Activated B cell treated with CpG ODN at 0.5 μM for 24 hours (primary cell): ENCODE results near the gene PKNOX1. TPM values are rescaled to one million over a fixed set of nuclear protein-coding genes. Genes with fewer than 3 reads are reported as not detected.
A peak's percentile ranks its signal among the peaks of the same experiment; 100 is the strongest.

Experiments used
- ATAC-seq: fragments of 200-7000 bp; cut with Tn5 transposase; one replicate; pipeline ENCODE4 v1.10.0; 2021; ENCODE audit warnings: low read depth, mild to moderate bottlenecking, moderate library complexity
- CTCF ChIA-PET: fragments of 350-600 bp; sonication (Branson Sonifier 250); formaldehyde crosslinking; loops from one replicate; lab custom pipeline; 2021; ENCODE audit warnings: antibody characterized with exemption; lab: Charles Lee
- POLR2A ChIA-PET: fragments of 350-600 bp; sonication (Branson Sonifier 250); formaldehyde crosslinking; loops from one replicate; lab custom pipeline; 2021; ENCODE audit warnings: antibody characterized with exemption; lab: Charles Lee
- DNase-seq: peaks from one replicate; pipeline ENCODE4 v3.0.0; 2022
- H3K27ac Mint-ChIP-seq: one replicate; pipeline ENCODE4 v1.8.0; 2020; ENCODE audit warnings: mixed read lengths
- H3K27me3 Mint-ChIP-seq: one replicate; pipeline ENCODE4 v1.8.0; 2021; ENCODE audit warnings: mixed read lengths
- H3K36me3 Mint-ChIP-seq: one replicate; pipeline ENCODE4 v1.8.0; 2021; ENCODE audit warnings: low read depth, mixed read lengths
- H3K4me1 Mint-ChIP-seq: one replicate; pipeline ENCODE4 v1.8.0; 2021; ENCODE audit warnings: mixed read lengths
- H3K4me3 Mint-ChIP-seq: one replicate; pipeline ENCODE4 v1.8.0; 2020; ENCODE audit warnings: mild to moderate bottlenecking, mixed read lengths
- H3K9me3 Mint-ChIP-seq: one replicate; pipeline ENCODE4 v1.8.0; 2020; ENCODE audit warnings: mixed read lengths
- CTCF ChIP-seq: fragments of 200-600 bp; IDR thresholded peaks from one replicate; pipeline ENCODE4 v1.8.0; 2022; ENCODE audit warnings: antibody characterized with exemption, mild to moderate bottlenecking
- intact Hi-C: fragments of 100-400 bp; cut with micrococcal nuclease; formaldehyde crosslinking; loops from one replicate; pipeline ENCODE4 v1.15.1; 2024
- total RNA-seq: library from RNA; stranded (reverse); gene quantifications from 2 replicates; pipeline ENCODE4 v1.2.3, GENCODE V29; 2022

Gene PKNOX1
- total RNA-seq, 1 donor from 2014 or later = 13.3 TPM

GRCh38 chr21:43012596-43012995 is 38.2 kb downstream of the PKNOX1 start:
- CTCF ChIA-PET = no interaction called here
- intact Hi-C loops = no loop called here
- Mint-ChIP-seq H3K27ac (no peak overlapping the region), H3K4me1 (peaks cover 24% of the 10 kb centered on the region), H3K36me3 (peaks cover 55% of the 10 kb centered on the region), H3K9me3 (no peaks in the 10 kb centered on the region), H3K4me3 (no peak overlapping the region), H3K27me3 (no peaks in the 10 kb centered on the region)
- ATAC-seq (no peak), DNase-seq (no peak)
- POLR2A ChIA-PET = no interaction called here
- no peak for TF ChIP-seq CTCF

- DNase-seq (no peak), ATAC-seq (peak; percentile 50)
- Mint-ChIP-seq H3K27me3 (no peaks in the 10 kb centered on the region), H3K4me3 (peak overlapping the region; percentile 46), H3K9me3 (no peaks in the 10 kb centered on the region), H3K36me3 (peaks cover 58% of the 10 kb centered on the region), H3K4me1 (peaks cover 45% of the 10 kb centered on the region), H3K27ac (peak overlapping the region; percentile 59)
- TF ChIP-seq CTCF = no peak
- intact Hi-C loops = no loop called here
- POLR2A ChIA-PET = interaction anchor here (0.6 kb wide), 1 partner anchor 867 kb away, joined by 3 read pairs; no protein-coding TSS in a partner anchor
- CTCF ChIA-PET = no interaction called here
Observed at GRCh38 chr21:43015906-43016540, 41.7 kb downstream of the PKNOX1 start.

- ChIA-PET CTCF (no interaction called here), POLR2A (no interaction called here)
- intact Hi-C loops = no loop called here
- Mint-ChIP-seq H3K27me3 (no peaks in the 10 kb centered on the region), H3K36me3 (peaks cover 59% of the 10 kb centered on the region), H3K4me3 (peak overlapping the region; percentile 15), H3K4me1 (peaks cover 48% of the 10 kb centered on the region), H3K9me3 (no peaks in the 10 kb centered on the region), H3K27ac (peak overlapping the region; percentile 59)
- no peak for ATAC-seq
- no peak for TF ChIP-seq CTCF
- DNase-seq = no peak
Observed at GRCh38 chr21:43016728-43017127, 42.4 kb downstream of the PKNOX1 start.

GRCh38 chr21:43018519-43018918 is 44.2 kb downstream of the PKNOX1 start:
- Mint-ChIP-seq H3K36me3 (peaks cover 60% of the 10 kb centered on the region), H3K27me3 (no peaks in the 10 kb centered on the region), H3K4me3 (no peak overlapping the region), H3K9me3 (no peaks in the 10 kb centered on the region), H3K27ac (no peak overlapping the region), H3K4me1 (peaks cover 48% of the 10 kb centered on the region)
- CTCF ChIA-PET = no interaction called here
- intact Hi-C loops = no loop called here
- no peak for TF ChIP-seq CTCF
- no peak for ATAC-seq
- POLR2A ChIA-PET = interaction anchor here (0.7 kb wide), 1 partner anchor 226 kb away, joined by 6 read pairs; no protein-coding TSS in a partner anchor
- no peak for DNase-seq

GRCh38 chr21:43020177-43020576 is 45.8 kb downstream of the PKNOX1 start:
- intact Hi-C loops = no loop called here
- TF ChIP-seq CTCF = no peak
- H3K4me1 Mint-ChIP-seq = peaks cover 42% of the 10 kb centered on the region
- no peaks in the 10 kb centered on the region for H3K27me3 Mint-ChIP-seq
- DNase-seq (no peak), ATAC-seq (no peak)
- no peak overlapping the region for H3K27ac Mint-ChIP-seq
- POLR2A ChIA-PET = interaction anchor here (0.6 to 0.7 kb wide), 2 partner anchors 24 to 127 kb away, joined by 5 to 8 read pairs; no protein-coding TSS in a partner anchor
- no peak overlapping the region for H3K4me3 Mint-ChIP-seq
- peaks cover 69% of the 10 kb centered on the region for H3K36me3 Mint-ChIP-seq
- CTCF ChIA-PET = no interaction called here
- no peaks in the 10 kb centered on the region for H3K9me3 Mint-ChIP-seq
